Right lung (tissue), 5 donors: ENCODE measurements around the gene MED12L. TPM values are rescaled to one million over a fixed set of nuclear protein-coding genes. Genes with fewer than 3 reads are reported as not detected.

Experiments
- DNase-seq, 2 donors: peaks; one replicate each; pipeline ENCODE4 v3.0.0-alpha.2; 2013
- polyA plus RNA-seq, 5 donors: library from polyadenylated mRNA; unstranded; fragments of 120-200 nt; gene quantifications; one replicate each; pipeline versions ENCODE4 v1.2.1 to v1.2.3, GENCODE V29; 2013; ENCODE audit warnings: inconsistent platforms in 1 of 5, low replicate concordance in 1 of 5; ENCODE audit not compliant: insufficient read length in 5 of 5, insufficient read depth in 1 of 5

The MED12L gene
- polyA plus RNA-seq, 5 donors: 0.46 to 1.3 (median 0.73) TPM

GRCh38 chr3:151320131-151320530, 234.7 kb downstream of the MED12L start:
- DNase-seq: no peak

- no peak for DNase-seq
These were observed 236.1 kb downstream of the MED12L start for GRCh38 chr3:151321526-151321925.

- DNase-seq: no peak
These were observed 237.0 kb downstream of the MED12L start for GRCh38 chr3:151322511-151322910.

GRCh38 chr3:151327571-151328198, 242.2 kb downstream of the MED12L start:
- DNase-seq: no peak

GRCh38 chr3:151328298-151328995, 243.0 kb downstream of the MED12L start:
- no peak for DNase-seq

GRCh38 chr3:151329363-151329762, 243.9 kb downstream of the MED12L start, which contains the start of gene P2RY13:
Gene P2RY13 (minus strand): TSS chr3:151329549. CDS start chr3:151329528, 21 bp downstream.
- DNase-seq: no peak

- no peak for DNase-seq
These were observed 244.9 kb downstream of the MED12L start for GRCh38 chr3:151330379-151330778.

- peak; percentile 19 to 27 for DNase-seq
These were observed 245.4 kb downstream of the MED12L start for GRCh38 chr3:151330899-151331298.

GRCh38 chr3:151331696-151332095, 246.2 kb downstream of the MED12L start:
- DNase-seq: no peak

- peak in 1 of 2 donors; percentile 22 for DNase-seq
These were observed 260.4 kb downstream of the MED12L start for GRCh38 chr3:151345859-151346258.

GRCh38 chr3:151346292-151346691, 260.8 kb downstream of the MED12L start:
- no peak for DNase-seq

GRCh38 chr3:151347432-151347831, 262.0 kb downstream of the MED12L start:
- DNase-seq: no peak

- DNase-seq: no peak
These were observed 265.2 kb downstream of the MED12L start for GRCh38 chr3:151350656-151351055.

GRCh38 chr3:151351219-151351618, 265.8 kb downstream of the MED12L start:
- no peak for DNase-seq

GRCh38 chr3:151351648-151352047, 266.2 kb downstream of the MED12L start:
- no peak for DNase-seq

GRCh38 chr3:151356794-151357462, 271.5 kb downstream of the MED12L start:
- DNase-seq: no peak

GRCh38 chr3:151357463-151357850, 272.0 kb downstream of the MED12L start:
- no peak for DNase-seq

GRCh38 chr3:151362751-151363174, 277.3 kb downstream of the MED12L start:
- DNase-seq: peak in 1 of 2 donors; percentile 14

GRCh38 chr3:151366993-151367392, 281.5 kb downstream of the MED12L start:
- no peak for DNase-seq

GRCh38 chr3:151367448-151367847, 282.0 kb downstream of the MED12L start:
- no peak for DNase-seq

- DNase-seq: no peak
These were observed 286.1 kb downstream of the MED12L start for GRCh38 chr3:151371526-151371925.

- DNase-seq: no peak
These were observed 286.8 kb downstream of the MED12L start for GRCh38 chr3:151372063-151372820.
